Keratinocyte (primary cell): Measurements from ENCODE around the gene YY1. TPM values are rescaled to one million over a fixed set of nuclear protein-coding genes. Genes with fewer than 3 reads are reported as not detected.

Experiments
- DNase-seq: peaks from one replicate; pipeline ENCODE4 v3.0.0-alpha.2; 2011; ENCODE audit warnings: low read depth, missing footprints, low spot score
- FAIRE-seq: peaks from 2 replicates; lab custom pipeline; 2011; peaks lifted over from hg19 to GRCh38; lab: Jason Lieb, UNC
- H2AFZ ChIP-seq: 2 replicates; pipeline ENCODE4 v1.6.0; 2012; ENCODE audit warnings: low read length, control low read depth, inconsistent platforms; ENCODE audit not compliant: control insufficient read depth
- H3K27ac ChIP-seq: 2 replicates; pipeline ENCODE4 v1.5.1; 2011; ENCODE audit warnings: low read length; ENCODE audit not compliant: control insufficient read depth, insufficient read depth
- H3K27me3 ChIP-seq: 3 replicates; pipeline ENCODE4 v1.6.0; 2011; ENCODE audit warnings: low read length; ENCODE audit not compliant: control insufficient read depth, insufficient read depth; ENCODE audit errors: extremely low read depth
- H3K36me3 ChIP-seq, 2 experiments: 2 replicates in 1 of 2; 3 replicates in 1 of 2; pipeline ENCODE4 v1.5.1; 2011; ENCODE audit warnings: low read length in 2 of 2, mild to moderate bottlenecking in 1 of 2; ENCODE audit not compliant: control insufficient read depth in 2 of 2, insufficient read depth in 2 of 2; ENCODE audit errors: extremely low read depth in 1 of 2
- H3K4me1 ChIP-seq: 3 replicates; pipeline ENCODE4 v1.5.1; 2011; ENCODE audit warnings: low read length; ENCODE audit not compliant: control insufficient read depth, insufficient read depth; ENCODE audit errors: extremely low read depth
- H3K4me2 ChIP-seq: 3 replicates; pipeline ENCODE4 v1.6.0; 2011; ENCODE audit warnings: low read depth, low read length; ENCODE audit not compliant: control insufficient read depth, insufficient read depth; ENCODE audit errors: extremely low read depth
- H3K4me3 ChIP-seq, 3 experiments: fragments of 200-600 bp in 1 of 3; sonication (generic) in 1 of 3; 2 replicates in 2 of 3; 3 replicates in 1 of 3; pipeline ENCODE4 v1.5.1; 2011 to 2016; ENCODE audit warnings: low read length in 3 of 3, mild to moderate bottlenecking in 3 of 3, control low read depth in 2 of 3, inconsistent platforms in 1 of 3, low read depth in 1 of 3, mixed read lengths in 1 of 3, mixed run types in 1 of 3, moderate library complexity in 1 of 3; ENCODE audit not compliant: control insufficient read depth in 2 of 3, insufficient read depth in 2 of 3; ENCODE audit errors: extremely low read depth in 1 of 3
- H3K79me2 ChIP-seq: 2 replicates; pipeline ENCODE4 v1.6.0; 2012; ENCODE audit warnings: low read length; ENCODE audit not compliant: control insufficient read depth, insufficient read depth
- H3K9ac ChIP-seq: 3 replicates; pipeline ENCODE4 v1.6.0; 2011; ENCODE audit warnings: low read length; ENCODE audit not compliant: control insufficient read depth, insufficient read depth; ENCODE audit errors: extremely low read depth
- H3K9me1 ChIP-seq: 3 replicates; pipeline ENCODE4 v1.6.0; 2011; ENCODE audit warnings: low read length; ENCODE audit not compliant: control insufficient read depth, insufficient read depth; ENCODE audit errors: extremely low read depth
- H3K9me3 ChIP-seq: 2 replicates; pipeline ENCODE4 v1.5.1; 2012; ENCODE audit warnings: low read depth, low read length; ENCODE audit not compliant: control insufficient read depth
- H4K20me1 ChIP-seq: 3 replicates; pipeline ENCODE4 v1.6.0; 2011; ENCODE audit warnings: low read length; ENCODE audit not compliant: control insufficient read depth, insufficient read depth; ENCODE audit errors: extremely low read depth
- EZH2 ChIP-seq: IDR thresholded peaks from one replicate; pipeline ENCODE4 v1.6.1; 2012; ENCODE audit warnings: inconsistent platforms, mild to moderate bottlenecking, low read length, moderate library complexity
- dilution Hi-C: fragments of 300-500 bp; cut with MboI; formaldehyde crosslinking; loops from one replicate; pipeline ENCODE4 v1.7.0; 2020; ENCODE audit warnings: low sequenced_read_pairs; ENCODE audit not compliant: extremely low pct_ligation_motif_present
- polyA plus RNA-seq, 5 experiments: library from polyadenylated mRNA; depleted of rRNA in 3 of 5; stranded (reverse) in 3 of 5; stranded (forward) in 1 of 5; unstranded in 1 of 5; fragments of >200 nt; gene quantifications; 1 replicate in 1 of 5; 2 replicates in 3 of 5; 3 replicates in 1 of 5; pipeline versions ENCODE4 v1.2.1 to v1.2.3, GENCODE V29; 2011 to 2012; ENCODE audit warnings: missing spikeins in 2 of 5, low read depth in 1 of 5, low replicate concordance in 1 of 5
- TF ChIP-seq, protein P1 (sequence below), 3 experiments: IDR thresholded peaks in 1 of 3; conservative IDR thresholded peaks in 1 of 3; optimal IDR thresholded peaks in 1 of 3; 2 replicates in 2 of 3; 3 replicates in 1 of 3; pipeline versions ENCODE3 to v1.5.1; 2011; ENCODE audit warnings: low read length in 3 of 3, mild to moderate bottlenecking in 3 of 3, moderate library complexity in 2 of 3, control low read depth in 1 of 3, inconsistent platforms in 1 of 3; ENCODE audit not compliant: insufficient read depth in 2 of 3; ENCODE audit errors: extremely low read depth in 1 of 3

The YY1 gene
- polyA plus RNA-seq, 1 donor (not counting 4 experiments of a cell fraction or from before 2014, with no cell fraction given): 65.6 TPM

DNA sequence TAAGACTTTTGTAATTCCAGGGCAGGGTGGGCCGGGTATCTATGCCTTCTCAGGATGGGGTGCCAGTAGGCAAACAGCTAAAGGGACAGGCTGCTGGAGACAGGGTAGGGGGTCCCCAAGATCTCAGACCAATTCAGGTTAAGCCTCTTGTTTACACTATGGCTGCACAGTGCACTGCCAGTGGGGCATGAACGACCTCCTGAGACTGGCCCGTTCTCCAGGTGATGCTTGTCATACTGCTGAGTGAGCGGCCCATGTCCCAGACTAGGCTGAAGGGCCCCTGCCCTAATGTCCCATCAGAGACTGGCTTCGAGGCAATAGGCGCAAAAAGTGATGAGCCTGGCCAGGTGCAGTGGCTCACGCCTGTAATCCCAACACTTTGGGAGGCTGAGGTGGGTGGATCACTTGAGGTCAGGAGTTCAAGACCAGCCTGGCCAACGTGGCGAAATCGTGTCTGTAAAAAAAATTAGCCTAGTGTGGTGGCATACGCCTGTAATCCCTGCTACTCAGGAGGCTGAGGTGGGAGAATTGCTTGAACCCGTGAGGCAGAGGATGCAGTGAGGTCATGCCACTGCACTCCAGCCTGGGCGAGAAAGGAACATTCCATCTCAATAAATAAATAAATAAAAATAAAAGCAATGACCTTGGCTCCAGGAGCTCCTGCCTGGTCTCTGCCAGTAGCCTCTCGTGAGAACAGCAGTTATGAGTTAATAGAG lies 54.7 kb downstream of the YY1 start:
- no peaks in the 10 kb centered on the region for H3K79me2 ChIP-seq
- no peaks in the 10 kb centered on the region for H3K27me3 ChIP-seq
- H3K9me3 ChIP-seq: no peaks in the 10 kb centered on the region
- no peak overlapping the region for H2AFZ ChIP-seq
- TF ChIP-seq, protein P1, sequence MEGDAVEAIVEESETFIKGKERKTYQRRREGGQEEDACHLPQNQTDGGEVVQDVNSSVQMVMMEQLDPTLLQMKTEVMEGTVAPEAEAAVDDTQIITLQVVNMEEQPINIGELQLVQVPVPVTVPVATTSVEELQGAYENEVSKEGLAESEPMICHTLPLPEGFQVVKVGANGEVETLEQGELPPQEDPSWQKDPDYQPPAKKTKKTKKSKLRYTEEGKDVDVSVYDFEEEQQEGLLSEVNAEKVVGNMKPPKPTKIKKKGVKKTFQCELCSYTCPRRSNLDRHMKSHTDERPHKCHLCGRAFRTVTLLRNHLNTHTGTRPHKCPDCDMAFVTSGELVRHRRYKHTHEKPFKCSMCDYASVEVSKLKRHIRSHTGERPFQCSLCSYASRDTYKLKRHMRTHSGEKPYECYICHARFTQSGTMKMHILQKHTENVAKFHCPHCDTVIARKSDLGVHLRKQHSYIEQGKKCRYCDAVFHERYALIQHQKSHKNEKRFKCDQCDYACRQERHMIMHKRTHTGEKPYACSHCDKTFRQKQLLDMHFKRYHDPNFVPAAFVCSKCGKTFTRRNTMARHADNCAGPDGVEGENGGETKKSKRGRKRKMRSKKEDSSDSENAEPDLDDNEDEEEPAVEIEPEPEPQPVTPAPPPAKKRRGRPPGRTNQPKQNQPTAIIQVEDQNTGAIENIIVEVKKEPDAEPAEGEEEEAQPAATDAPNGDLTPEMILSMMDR (optimal IDR thresholded peaks at IDR 0.05 in 1 of 3, IDR thresholded peaks at IDR 0.05 in 1 of 3, conservative IDR thresholded peaks at IDR 0.05 in 1 of 3; ENCODE audit: extremely low read depth in 1 of 3, insufficient read depth in 2 of 3, low read length in 3 of 3): no peak
- no peak overlapping the region for H3K4me3 ChIP-seq
- no peaks in the 10 kb centered on the region for H3K9me1 ChIP-seq
- DNase-seq (no peak), FAIRE-seq (no peak)
- no peak overlapping the region for H3K9ac ChIP-seq
- no peaks in the 10 kb centered on the region for H4K20me1 ChIP-seq
- dilution Hi-C loops: no loop called here
- H3K4me2 ChIP-seq: no peak overlapping the region
- H3K27ac ChIP-seq: no peak overlapping the region
- peaks cover 0 to 2% of the 10 kb centered on the region in 2 experiments for H3K36me3 ChIP-seq
- H3K4me1 ChIP-seq: no peaks in the 10 kb centered on the region

GRCh38 chr14:100294213-100294962 lies 55.4 kb downstream of the YY1 start:
- DNase-seq (no peak), FAIRE-seq (no peak)
- Histone ChIP-seq H3K9me1 (no peaks in the 10 kb centered on the region), H3K9me3 (no peaks in the 10 kb centered on the region), H3K27ac (no peak overlapping the region), H3K4me2 (no peak overlapping the region), H3K4me1 (no peaks in the 10 kb centered on the region), H3K9ac (no peak overlapping the region), H3K27me3 (no peaks in the 10 kb centered on the region), H4K20me1 (no peaks in the 10 kb centered on the region), H3K79me2 (no peaks in the 10 kb centered on the region), H3K36me3 (peaks cover 0 to 2% of the 10 kb centered on the region in 2 experiments), H3K4me3 (no peak overlapping the region), H2AFZ (no peak overlapping the region)
- dilution Hi-C loops: no loop called here
- TF ChIP-seq EZH2: no peak
- TF ChIP-seq, protein P1 (optimal IDR thresholded peaks at IDR 0.05 in 1 of 3, IDR thresholded peaks at IDR 0.05 in 1 of 3, conservative IDR thresholded peaks at IDR 0.05 in 1 of 3; ENCODE audit: extremely low read depth in 1 of 3, insufficient read depth in 2 of 3, low read length in 3 of 3): no peak
